Neural cell (in vitro differentiated cells): Measurements from ENCODE around the gene CAMK1D.

Source experiments
- EP300 ChIP-seq: fragments of 450-650 bp; conservative IDR thresholded peaks from 2 replicates; pipeline ENCODE4 v1.6.1; 2014; ENCODE audit warnings: antibody characterized with exemption, mild to moderate bottlenecking, moderate library complexity; ENCODE audit not compliant: poor library complexity, severe bottlenecking
- EZH2 ChIP-seq: fragments of 200-600, 300-800 bp; shearing (Covaris generic), sonication (generic); IDR thresholded peaks from 2 replicates; pipeline ENCODE4 v1.6.1; 2014; ENCODE audit warnings: antibody characterized with exemption, low read length, borderline replicate concordance, mild to moderate bottlenecking; ENCODE audit not compliant: insufficient read depth, poor library complexity, severe bottlenecking
- MXI1 ChIP-seq: fragments of 450-650 bp; conservative IDR thresholded peaks from 2 replicates; pipeline ENCODE4 v1.6.1; 2014; ENCODE audit warnings: antibody characterized with exemption, mild to moderate bottlenecking; ENCODE audit not compliant: poor library complexity, severe bottlenecking
- TF ChIP-seq, protein P1 (sequence below): fragments of 450-650 bp; IDR thresholded peaks from 2 replicates; pipeline ENCODE4 v1.5.1; 2014; ENCODE audit warnings: antibody characterized with exemption, mild to moderate bottlenecking, moderate library complexity; ENCODE audit not compliant: poor library complexity, severe bottlenecking
- TF ChIP-seq, protein P2 (sequence below): IDR thresholded peaks from 2 replicates; pipeline ENCODE4 v1.6.1; 2012; ENCODE audit warnings: borderline replicate concordance

DNA sequence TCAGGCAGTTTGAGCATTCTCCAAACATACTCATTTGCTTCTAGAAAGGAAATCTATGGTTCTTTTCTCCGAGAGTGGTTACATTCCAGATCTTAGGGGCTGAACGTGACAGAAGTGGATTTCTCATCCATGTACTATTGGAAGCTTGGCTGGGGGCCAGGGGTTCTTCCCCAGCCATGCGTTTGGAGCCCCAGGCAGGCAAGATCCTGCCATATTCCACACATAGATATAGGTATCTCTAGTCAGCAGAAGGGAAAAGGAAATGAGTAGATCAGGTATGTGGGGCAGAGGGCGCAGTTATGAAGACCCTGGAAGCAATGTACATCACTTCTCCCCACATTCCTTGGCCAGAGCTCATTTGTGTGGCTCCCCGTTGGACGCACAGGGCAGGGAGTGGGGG, 352.3 kb downstream of the CAMK1D start:
- TF ChIP-seq EZH2, result no peak
- TF ChIP-seq MXI1, result no peak
- TF ChIP-seq, protein P1, sequence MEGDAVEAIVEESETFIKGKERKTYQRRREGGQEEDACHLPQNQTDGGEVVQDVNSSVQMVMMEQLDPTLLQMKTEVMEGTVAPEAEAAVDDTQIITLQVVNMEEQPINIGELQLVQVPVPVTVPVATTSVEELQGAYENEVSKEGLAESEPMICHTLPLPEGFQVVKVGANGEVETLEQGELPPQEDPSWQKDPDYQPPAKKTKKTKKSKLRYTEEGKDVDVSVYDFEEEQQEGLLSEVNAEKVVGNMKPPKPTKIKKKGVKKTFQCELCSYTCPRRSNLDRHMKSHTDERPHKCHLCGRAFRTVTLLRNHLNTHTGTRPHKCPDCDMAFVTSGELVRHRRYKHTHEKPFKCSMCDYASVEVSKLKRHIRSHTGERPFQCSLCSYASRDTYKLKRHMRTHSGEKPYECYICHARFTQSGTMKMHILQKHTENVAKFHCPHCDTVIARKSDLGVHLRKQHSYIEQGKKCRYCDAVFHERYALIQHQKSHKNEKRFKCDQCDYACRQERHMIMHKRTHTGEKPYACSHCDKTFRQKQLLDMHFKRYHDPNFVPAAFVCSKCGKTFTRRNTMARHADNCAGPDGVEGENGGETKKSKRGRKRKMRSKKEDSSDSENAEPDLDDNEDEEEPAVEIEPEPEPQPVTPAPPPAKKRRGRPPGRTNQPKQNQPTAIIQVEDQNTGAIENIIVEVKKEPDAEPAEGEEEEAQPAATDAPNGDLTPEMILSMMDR, result no peak
- TF ChIP-seq, protein P2, sequence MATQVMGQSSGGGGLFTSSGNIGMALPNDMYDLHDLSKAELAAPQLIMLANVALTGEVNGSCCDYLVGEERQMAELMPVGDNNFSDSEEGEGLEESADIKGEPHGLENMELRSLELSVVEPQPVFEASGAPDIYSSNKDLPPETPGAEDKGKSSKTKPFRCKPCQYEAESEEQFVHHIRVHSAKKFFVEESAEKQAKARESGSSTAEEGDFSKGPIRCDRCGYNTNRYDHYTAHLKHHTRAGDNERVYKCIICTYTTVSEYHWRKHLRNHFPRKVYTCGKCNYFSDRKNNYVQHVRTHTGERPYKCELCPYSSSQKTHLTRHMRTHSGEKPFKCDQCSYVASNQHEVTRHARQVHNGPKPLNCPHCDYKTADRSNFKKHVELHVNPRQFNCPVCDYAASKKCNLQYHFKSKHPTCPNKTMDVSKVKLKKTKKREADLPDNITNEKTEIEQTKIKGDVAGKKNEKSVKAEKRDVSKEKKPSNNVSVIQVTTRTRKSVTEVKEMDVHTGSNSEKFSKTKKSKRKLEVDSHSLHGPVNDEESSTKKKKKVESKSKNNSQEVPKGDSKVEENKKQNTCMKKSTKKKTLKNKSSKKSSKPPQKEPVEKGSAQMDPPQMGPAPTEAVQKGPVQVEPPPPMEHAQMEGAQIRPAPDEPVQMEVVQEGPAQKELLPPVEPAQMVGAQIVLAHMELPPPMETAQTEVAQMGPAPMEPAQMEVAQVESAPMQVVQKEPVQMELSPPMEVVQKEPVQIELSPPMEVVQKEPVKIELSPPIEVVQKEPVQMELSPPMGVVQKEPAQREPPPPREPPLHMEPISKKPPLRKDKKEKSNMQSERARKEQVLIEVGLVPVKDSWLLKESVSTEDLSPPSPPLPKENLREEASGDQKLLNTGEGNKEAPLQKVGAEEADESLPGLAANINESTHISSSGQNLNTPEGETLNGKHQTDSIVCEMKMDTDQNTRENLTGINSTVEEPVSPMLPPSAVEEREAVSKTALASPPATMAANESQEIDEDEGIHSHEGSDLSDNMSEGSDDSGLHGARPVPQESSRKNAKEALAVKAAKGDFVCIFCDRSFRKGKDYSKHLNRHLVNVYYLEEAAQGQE, result no peak
- no peak for TF ChIP-seq EP300
